Neural cell (in vitro differentiated cells): Measurements from ENCODE around the gene PPM1D. TPM values are rescaled to one million over a fixed set of nuclear protein-coding genes. Genes with fewer than 3 reads are reported as not detected.

Experiments used
- H2AFZ ChIP-seq: fragments of 200-600, 300-800 bp; sonication (generic), shearing (Covaris generic); 2 replicates; pipeline ENCODE4 v1.6.0; 2014; ENCODE audit warnings: low read depth, mild to moderate bottlenecking, antibody characterized with exemption, low read length, moderate library complexity
- H3F3A ChIP-seq: fragments of 200-600 bp; shearing (Covaris generic); 2 replicates; pipeline ENCODE4 v1.6.1; 2016; ENCODE audit warnings: mild to moderate bottlenecking, moderate library complexity, mixed read lengths, antibody characterized with exemption, low read length; ENCODE audit not compliant: insufficient read depth, poor library complexity, severe bottlenecking
- H3K27ac ChIP-seq: fragments of 200-600, 300-800 bp; sonication (generic), shearing (Covaris generic); 2 replicates; pipeline ENCODE4 v1.5.1; 2014; ENCODE audit warnings: mild to moderate bottlenecking, low read length, moderate library complexity
- H3K27me3 ChIP-seq: fragments of 300-800, 200-600 bp; sonication (generic), shearing (Covaris generic); 2 replicates; pipeline ENCODE4 v1.6.0; 2014; ENCODE audit warnings: mild to moderate bottlenecking, low read depth, low read length, moderate library complexity; ENCODE audit not compliant: insufficient read depth
- H3K36me3 ChIP-seq: fragments of 300-800, 200-600 bp; sonication (generic), shearing (Covaris generic); 2 replicates; pipeline ENCODE4 v1.5.1; 2014; ENCODE audit warnings: mild to moderate bottlenecking, antibody characterized with exemption, low read length, moderate library complexity; ENCODE audit not compliant: insufficient read depth
- H3K4me2 ChIP-seq: fragments of 300-800, 200-600 bp; sonication (generic), shearing (Covaris generic); 2 replicates; pipeline ENCODE4 v1.6.0; 2014; ENCODE audit warnings: mild to moderate bottlenecking, low read length
- H3K4me3 ChIP-seq: fragments of 300-800, 200-600 bp; sonication (generic), shearing (Covaris generic); 2 replicates; pipeline ENCODE4 v1.5.1; 2014; ENCODE audit warnings: mild to moderate bottlenecking, low read length, moderate library complexity
- H3K79me2 ChIP-seq: fragments of 200-600 bp; shearing (Covaris generic); replicated peaks from 2 replicates; pipeline ENCODE4 v1.6.0; 2014; ENCODE audit warnings: mild to moderate bottlenecking, low read length, moderate library complexity; ENCODE audit not compliant: insufficient read depth
- H3K9ac ChIP-seq: fragments of 300-800, 200-600 bp; sonication (generic), shearing (Covaris generic); 2 replicates; pipeline ENCODE4 v1.6.1; 2016; ENCODE audit warnings: mild to moderate bottlenecking, low read length, mixed read lengths
- H3K9me2 ChIP-seq: fragments of 200-600 bp; shearing (Covaris generic); 2 replicates; pipeline ENCODE4 v1.6.1; 2016; ENCODE audit warnings: mild to moderate bottlenecking, low read length, mixed read lengths; ENCODE audit not compliant: insufficient read depth
- H3K9me3 ChIP-seq: fragments of 200-600, 300-800 bp; sonication (generic), shearing (Covaris generic); 2 replicates; pipeline ENCODE4 v1.6.1; 2016; ENCODE audit warnings: mild to moderate bottlenecking, mixed run types, low read length, moderate library complexity, mixed read lengths
- H4K20me1 ChIP-seq: fragments of 200-600 bp; shearing (Covaris generic); 2 replicates; pipeline ENCODE4 v1.6.1; 2016; ENCODE audit warnings: mild to moderate bottlenecking, mixed run types; ENCODE audit not compliant: insufficient read depth
- CTCF ChIP-seq: fragments of 450-650 bp; IDR thresholded peaks from 2 replicates; pipeline ENCODE4 v1.5.1; 2014; ENCODE audit warnings: antibody characterized with exemption, mild to moderate bottlenecking, moderate library complexity; ENCODE audit not compliant: poor library complexity, severe bottlenecking
- EP300 ChIP-seq: fragments of 450-650 bp; conservative IDR thresholded peaks from 2 replicates; pipeline ENCODE4 v1.6.1; 2014; ENCODE audit warnings: antibody characterized with exemption, mild to moderate bottlenecking, moderate library complexity; ENCODE audit not compliant: poor library complexity, severe bottlenecking
- EZH2 ChIP-seq: fragments of 200-600, 300-800 bp; shearing (Covaris generic), sonication (generic); IDR thresholded peaks from 2 replicates; pipeline ENCODE4 v1.6.1; 2014; ENCODE audit warnings: antibody characterized with exemption, low read length, borderline replicate concordance, mild to moderate bottlenecking; ENCODE audit not compliant: insufficient read depth, poor library complexity, severe bottlenecking
- MXI1 ChIP-seq: fragments of 450-650 bp; conservative IDR thresholded peaks from 2 replicates; pipeline ENCODE4 v1.6.1; 2014; ENCODE audit warnings: antibody characterized with exemption, mild to moderate bottlenecking; ENCODE audit not compliant: poor library complexity, severe bottlenecking
- POLR2AphosphoS5 ChIP-seq: IDR thresholded peaks from 2 replicates; pipeline ENCODE4 v1.6.1; 2012
- RAD21 ChIP-seq: fragments of 450-650 bp; conservative IDR thresholded peaks from 2 replicates; pipeline ENCODE4 v1.6.1; 2014; ENCODE audit warnings: antibody characterized with exemption, mild to moderate bottlenecking, moderate library complexity
- REST ChIP-seq: IDR thresholded peaks from 2 replicates; pipeline ENCODE4 v1.6.1; 2012; ENCODE audit warnings: borderline replicate concordance
- SMC3 ChIP-seq: fragments of 450-650 bp; conservative IDR thresholded peaks from 2 replicates; pipeline ENCODE4 v1.6.1; 2014; ENCODE audit warnings: antibody characterized with exemption, mild to moderate bottlenecking, moderate library complexity; ENCODE audit not compliant: poor library complexity
- TAF1 ChIP-seq: IDR thresholded peaks from 2 replicates; pipeline ENCODE4 v1.6.1; 2012; ENCODE audit warnings: low read depth
- polyA plus RNA-seq: library from polyadenylated mRNA; depleted of rRNA; stranded (reverse); fragments of >200 nt; gene quantifications from 2 replicates; pipeline ENCODE4 v1.2.3, GENCODE V29; 2014

Gene PPM1D
- polyA plus RNA-seq, 1 donor from 2014 or later, result 14.7 TPM

- TF ChIP-seq EZH2, result no peak
- TF ChIP-seq MXI1, result no peak
- TF ChIP-seq POLR2AphosphoS5, result no peak
- TF ChIP-seq REST, result no peak
- TF ChIP-seq RAD21, result no peak
- no peak for TF ChIP-seq TAF1
- TF ChIP-seq CTCF, result no peak
- TF ChIP-seq EP300, result no peak
- TF ChIP-seq SMC3, result no peak
- Histone ChIP-seq H3K4me2 (no peak overlapping the region), H3F3A (peaks cover 6% of the 10 kb centered on the region), H3K9me3 (no peaks in the 10 kb centered on the region), H3K36me3 (no peaks in the 10 kb centered on the region), H2AFZ (no peak overlapping the region), H3K27me3 (no peaks in the 10 kb centered on the region), H3K79me2 (peaks cover 30% of the 10 kb centered on the region), H3K9ac (no peak overlapping the region), H3K9me2 (no peaks in the 10 kb centered on the region), H4K20me1 (no peaks in the 10 kb centered on the region), H3K27ac (no peak overlapping the region), H3K4me3 (peak overlapping the region; percentile 90)
Observed at GRCh38 chr17:60598001-60598736, 1.8 kb upstream of the PPM1D start.

- no peaks in the 10 kb centered on the region for H3K27me3 ChIP-seq
- peak overlapping the region; percentile 91 for H3K9ac ChIP-seq
- peaks cover 41% of the 10 kb centered on the region for H3K79me2 ChIP-seq
- TF ChIP-seq EZH2, result no peak
- TF ChIP-seq RAD21, result no peak
- no peak for TF ChIP-seq CTCF
- H4K20me1 ChIP-seq, result no peaks in the 10 kb centered on the region
- peaks cover 6% of the 10 kb centered on the region for H3F3A ChIP-seq
- peak overlapping the region; percentile 90 for H3K4me3 ChIP-seq
- no peaks in the 10 kb centered on the region for H3K9me3 ChIP-seq
- peak overlapping the region; percentile 96 for H3K27ac ChIP-seq
- peak overlapping the region; percentile 93 for H2AFZ ChIP-seq
- no peaks in the 10 kb centered on the region for H3K9me2 ChIP-seq
- peak overlapping the region; percentile 78 for H3K4me2 ChIP-seq
- H3K36me3 ChIP-seq, result no peaks in the 10 kb centered on the region
Observed at GRCh38 chr17:60599220-60599619, 773 bp upstream of the PPM1D start.
